Spleen (tissue), 11 donors: ENCODE data around the gene AMPH. TPM values are rescaled to one million over a fixed set of nuclear protein-coding genes. Genes with fewer than 3 reads are reported as not detected.

ENCODE experiments used
- DNase-seq: peaks from one replicate; pipeline ENCODE4 v3.0.0-alpha.2; 2020
- H3K27ac ChIP-seq, 8 donors: fragments of 200-600 bp; sonication (generic) in 7 of 8; 1 replicate in 4 of 8; 2 replicates in 4 of 8; pipeline versions ENCODE4 v1.5.0 to v1.8.0; 2016 to 2021; ENCODE audit warnings: inconsistent platforms in 4 of 8, mild to moderate bottlenecking in 4 of 8, moderate library complexity in 1 of 8
- H3K27me3 ChIP-seq, 7 donors: fragments of 200-600 bp; sonication (generic) in 6 of 7; replicated peaks in 1 of 7; 1 replicate in 4 of 7; 2 replicates in 3 of 7; pipeline versions ENCODE4 v1.5.0 to v1.8.0; 2016 to 2021; ENCODE audit warnings: inconsistent platforms in 3 of 7, mild to moderate bottlenecking in 1 of 7
- H3K36me3 ChIP-seq, 6 donors: fragments of 200-600 bp; sonication (generic) in 5 of 6; 1 replicate in 4 of 6; 2 replicates in 2 of 6; pipeline versions ENCODE4 v1.5.0 to v1.8.0; 2016 to 2021; ENCODE audit warnings: inconsistent platforms in 2 of 6
- H3K4me1 ChIP-seq, 6 donors: fragments of 200-600 bp; sonication (generic) in 5 of 6; 1 replicate in 3 of 6; 2 replicates in 3 of 6; pipeline versions ENCODE4 v1.5.0 to v1.8.0; 2016 to 2021; ENCODE audit warnings: inconsistent platforms in 3 of 6
- H3K4me3 ChIP-seq, 8 donors: fragments of 200-600 bp; sonication (generic) in 7 of 8; 1 replicate in 4 of 8; 2 replicates in 4 of 8; pipeline versions ENCODE4 v1.5.0 to v1.8.0; 2016 to 2021; ENCODE audit warnings: inconsistent platforms in 4 of 8, mild to moderate bottlenecking in 4 of 8, moderate library complexity in 2 of 8
- H3K9me3 ChIP-seq, 8 donors: fragments of 200-600 bp; sonication (generic) in 7 of 8; 1 replicate in 4 of 8; 2 replicates in 4 of 8; pipeline versions ENCODE4 v1.5.0 to v1.8.0; 2016 to 2021; ENCODE audit warnings: inconsistent platforms in 4 of 8
- POLR2A ChIP-seq, 3 donors: fragments of 450-650 bp; IDR thresholded peaks; one replicate each; pipeline ENCODE4 v1.5.1; 2017; ENCODE audit warnings: antibody characterized with exemption in 3 of 3, mild to moderate bottlenecking in 1 of 3
- POLR2AphosphoS5 ChIP-seq, 3 donors: sonication (generic); formaldehyde crosslinking; IDR thresholded peaks; one replicate each; pipeline ENCODE4 v1.5.1; 2017; ENCODE audit warnings: antibody characterized with exemption in 3 of 3
- intact Hi-C: fragments of 100-400 bp; cut with DNase I; formaldehyde crosslinking; loops from one replicate; pipeline ENCODE4 v1.15.0; 2023; ENCODE audit warnings: low total_unique reads
- polyA plus RNA-seq, 3 donors: library from polyadenylated mRNA; stranded (reverse); fragments of 200-250 nt; gene quantifications; one replicate each; pipeline ENCODE4 v1.2.1, GENCODE V29; 2013
- small RNA-seq, 4 donors: library from RNA; depleted of rRNA; stranded (forward); fragments of <200 nt; gene quantifications; one replicate each; pipeline ENCODE3, GENCODE V24; 2016
- total RNA-seq, 7 donors: library from RNA; depleted of rRNA in 3 of 7; stranded (reverse); fragments of >200 nt in 3 of 7; fragmentation: NEBNext Ultra II Directional in 4 of 7; extraction: Animal tissue kit (Norgen Biotek cat#: 25700) in 4 of 7; gene quantifications; one replicate each; pipeline versions ENCODE4 v1.1.0 to v1.2.1, GENCODE V29; 2016 to 2021
- TF ChIP-seq, protein P1 (sequence below), 11 experiments: fragments of 200-600 bp in 7 of 11; fragments of 450-650 bp in 4 of 11; sonication (generic) in 4 of 11; IDR thresholded peaks in 8 of 11; conservative IDR thresholded peaks in 3 of 11; 1 replicate in 7 of 11; 2 replicates in 4 of 11; pipeline versions ENCODE4 v1.4.0 to v1.8.0; 2016 to 2021; ENCODE audit warnings: antibody characterized with exemption in 11 of 11, inconsistent platforms in 4 of 11, mild to moderate bottlenecking in 1 of 11
- donor health status: healthy with polysubstance abuse.
- donor health status: DM: no; HTN: no; CAD: no; lungs with moderate emphysema.
- donor health status: DM: no; HTN: no; CAD: no.
- donor health status: Bipolar disorder and iron deficiency.
- donor health status: healthy.
- donor health status: DM: no; HTN: no; CAD: no.
- donor health status: DM: yes; HTN: yes; CAD: no.

Gene AMPH
- total and polyA plus RNA-seq, 10 donors: 0.09 to 10.3 (median 1.1) TPM

DNA sequence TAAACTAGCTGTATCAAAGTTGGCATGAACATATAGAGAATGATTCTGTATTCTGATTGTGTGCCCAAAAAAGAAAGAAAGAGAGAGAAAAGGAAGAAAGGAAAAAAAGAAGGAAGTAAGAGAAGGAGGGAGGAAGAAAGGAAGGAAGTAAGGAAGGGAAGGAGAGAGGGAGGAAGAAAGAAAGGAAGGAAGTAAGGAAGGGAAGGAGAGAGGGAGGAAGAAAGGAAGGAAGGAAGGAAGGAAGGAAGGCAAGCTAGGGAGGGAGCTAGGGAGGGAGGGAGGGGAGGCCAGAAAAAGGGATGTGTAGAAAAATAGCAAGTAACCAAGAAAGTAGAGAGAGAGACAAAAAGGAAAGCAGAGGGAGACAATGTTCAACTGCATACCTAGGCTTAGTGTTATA, 297.0 kb downstream of the AMPH start:
- peaks cover 0 to 49% (median 30%) of the 10 kb centered on the region in 6 donors for H3K4me1 ChIP-seq
- TF ChIP-seq POLR2A (IDR thresholded peaks at IDR 0.05) (no peak), POLR2AphosphoS5 (IDR thresholded peaks at IDR 0.05) (no peak)
- TF ChIP-seq, protein P1, sequence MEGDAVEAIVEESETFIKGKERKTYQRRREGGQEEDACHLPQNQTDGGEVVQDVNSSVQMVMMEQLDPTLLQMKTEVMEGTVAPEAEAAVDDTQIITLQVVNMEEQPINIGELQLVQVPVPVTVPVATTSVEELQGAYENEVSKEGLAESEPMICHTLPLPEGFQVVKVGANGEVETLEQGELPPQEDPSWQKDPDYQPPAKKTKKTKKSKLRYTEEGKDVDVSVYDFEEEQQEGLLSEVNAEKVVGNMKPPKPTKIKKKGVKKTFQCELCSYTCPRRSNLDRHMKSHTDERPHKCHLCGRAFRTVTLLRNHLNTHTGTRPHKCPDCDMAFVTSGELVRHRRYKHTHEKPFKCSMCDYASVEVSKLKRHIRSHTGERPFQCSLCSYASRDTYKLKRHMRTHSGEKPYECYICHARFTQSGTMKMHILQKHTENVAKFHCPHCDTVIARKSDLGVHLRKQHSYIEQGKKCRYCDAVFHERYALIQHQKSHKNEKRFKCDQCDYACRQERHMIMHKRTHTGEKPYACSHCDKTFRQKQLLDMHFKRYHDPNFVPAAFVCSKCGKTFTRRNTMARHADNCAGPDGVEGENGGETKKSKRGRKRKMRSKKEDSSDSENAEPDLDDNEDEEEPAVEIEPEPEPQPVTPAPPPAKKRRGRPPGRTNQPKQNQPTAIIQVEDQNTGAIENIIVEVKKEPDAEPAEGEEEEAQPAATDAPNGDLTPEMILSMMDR (IDR thresholded peaks at IDR 0.05 in 8 of 11, conservative IDR thresholded peaks at IDR 0.05 in 3 of 11): no peak
- no peaks in the 10 kb centered on the region for H3K36me3 ChIP-seq
- H3K9me3 ChIP-seq: no peaks in the 10 kb centered on the region
- intact Hi-C loops: no loop called here
- peak overlapping the region in 2 of 8 donors; percentile 11 to 60 for H3K4me3 ChIP-seq
- H3K27me3 ChIP-seq: no peaks in the 10 kb centered on the region
- no peak for DNase-seq
- H3K27ac ChIP-seq: peak overlapping the region in 6 of 8 donors; percentile 8 to 86 (median 82)

Small RNA genes lying within 50 kb of the gene (small RNA-seq; reads per million reads assigned to genes)
- gene RN7SL83P (0 reads per million in 4 donors), gene TRGV6 (0 reads per million in 4 donors)
